Glomerular visceral epithelial cell (primary cell): Measurements from ENCODE around the gene EPHA7.

ENCODE experiments used
- DNase-seq: peaks from one replicate; pipeline ENCODE4 v3.0.0-alpha.2; 2016; ENCODE audit errors: extremely low spot score

Gene EPHA7

DNA sequence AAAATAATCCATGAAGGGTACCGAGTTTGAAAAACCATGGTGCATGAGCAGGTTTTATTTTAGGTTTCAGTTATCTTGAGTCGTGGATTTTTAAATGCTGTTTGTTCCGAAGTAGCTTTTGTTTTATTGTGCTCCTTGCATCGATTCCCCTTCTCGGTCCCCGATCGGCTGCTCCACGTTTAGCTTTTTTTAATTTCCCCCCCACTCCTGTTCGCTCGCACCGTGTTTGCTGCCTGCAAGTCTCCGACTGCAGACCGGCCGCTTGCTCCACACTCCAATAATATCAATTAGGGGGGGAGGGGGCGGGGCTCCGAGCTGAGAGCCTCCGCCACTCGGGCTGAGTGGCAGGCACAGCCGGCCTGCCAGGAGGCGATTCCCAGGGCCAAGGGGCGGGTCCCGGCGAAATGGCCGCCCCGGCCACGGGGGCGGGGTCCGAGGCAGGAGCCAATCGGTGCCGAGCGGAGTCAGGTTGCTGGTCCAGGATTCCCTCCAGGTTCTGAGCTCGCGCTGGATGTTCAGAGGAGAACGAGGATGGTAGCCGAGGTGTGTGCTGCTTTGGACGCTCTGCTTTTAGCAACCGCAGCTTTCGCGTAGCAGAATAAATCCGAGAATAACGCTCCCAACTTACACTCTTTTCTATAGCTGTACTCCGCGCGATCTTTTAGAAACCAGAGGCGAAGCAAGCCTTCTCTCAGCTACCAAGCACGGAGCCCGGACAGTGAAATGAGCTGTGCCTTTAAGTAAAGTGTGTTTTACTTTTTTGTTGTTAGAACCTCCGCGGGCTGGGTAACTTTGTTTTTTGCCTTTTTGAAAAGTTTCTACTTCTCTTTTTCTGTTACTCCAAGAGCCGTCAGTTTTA, at the start of gene EPHA7:
Gene EPHA7, minus strand, starts transcription at position 256 of the 859 bp plus-strand sequence. Its CDS starts 218 bp downstream, at position 38.
- peak; percentile 97 for DNase-seq

DNA sequence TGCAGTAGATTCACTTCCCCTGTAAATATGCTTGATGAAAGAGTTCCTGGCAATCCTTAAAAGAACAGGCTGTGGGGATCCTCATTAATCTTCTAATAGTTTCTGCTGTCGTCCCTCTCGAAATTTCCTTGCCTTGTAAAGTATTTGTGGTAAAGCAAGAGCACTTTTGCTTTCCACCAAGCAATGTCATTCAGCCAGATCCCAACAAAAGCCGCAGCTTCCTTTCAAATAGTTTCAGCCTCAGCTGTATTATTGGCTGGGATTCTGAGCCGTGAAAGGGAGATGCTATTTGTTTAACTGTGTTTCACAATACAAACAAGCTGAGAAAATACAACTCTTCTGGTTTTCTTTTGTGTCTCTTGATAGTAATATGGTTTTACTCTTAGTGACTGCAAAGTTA, 48.9 kb upstream of the EPHA7 start:
- DNase-seq = no peak

DNA sequence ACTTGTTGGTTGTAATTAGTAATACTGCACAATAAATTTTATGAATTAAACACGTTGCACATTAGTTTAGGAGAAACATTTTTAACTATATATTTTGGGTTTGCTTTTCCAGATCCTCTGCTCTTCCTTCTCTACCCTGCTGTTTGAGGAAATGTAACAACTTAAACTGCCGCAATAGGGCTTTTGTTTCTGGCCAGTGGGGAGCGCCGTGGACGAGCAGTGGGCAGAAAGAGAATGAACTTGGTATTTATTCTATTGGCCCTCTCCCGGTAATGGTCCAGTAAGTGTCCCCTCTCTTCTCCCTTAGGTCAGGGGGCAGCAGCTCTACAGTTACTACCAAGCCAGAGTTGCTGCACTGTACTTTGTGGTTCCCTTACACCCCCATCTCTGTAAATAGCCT, 35.2 kb upstream of the EPHA7 start:
- no peak for DNase-seq

DNA sequence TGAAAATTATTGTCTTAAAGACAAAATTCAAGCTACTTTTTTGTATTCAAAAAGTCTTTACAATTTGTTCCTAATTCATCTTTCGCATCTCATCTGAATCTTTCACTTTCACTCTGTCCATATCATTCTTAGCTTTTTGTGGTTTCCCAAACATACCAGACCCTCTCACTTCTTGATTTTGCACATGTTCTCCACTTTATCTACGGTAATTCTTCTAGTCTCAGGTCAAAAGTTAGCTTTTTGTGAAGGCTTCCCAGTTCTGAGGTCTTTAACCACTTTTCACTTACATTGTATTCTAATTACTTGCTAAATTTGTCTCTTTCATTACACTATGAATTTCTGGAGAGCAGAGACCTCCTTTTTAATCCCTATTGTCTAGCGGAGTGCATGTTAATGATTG, 34.6 kb upstream of the EPHA7 start:
- no peak for DNase-seq

DNA sequence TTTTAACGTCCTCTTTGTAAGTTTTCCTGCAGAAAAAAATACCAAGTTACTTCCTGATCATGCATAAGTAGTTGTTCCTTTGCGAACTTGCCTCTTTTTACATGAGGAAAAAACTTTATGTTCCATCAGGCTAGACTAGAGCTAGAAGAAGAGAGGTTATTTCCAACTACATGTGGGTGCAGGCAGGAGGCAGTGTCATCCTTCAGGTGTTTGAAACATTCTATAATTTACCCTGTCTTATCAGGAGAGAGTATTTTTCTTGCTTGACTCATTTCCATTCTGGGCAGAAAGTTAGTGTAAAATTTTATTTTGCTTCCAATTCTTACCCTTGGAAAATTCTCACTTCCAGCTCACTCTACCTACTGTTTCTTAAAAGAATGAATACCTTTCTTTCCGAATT, 28.5 kb upstream of the EPHA7 start:
- DNase-seq = no peak

DNA sequence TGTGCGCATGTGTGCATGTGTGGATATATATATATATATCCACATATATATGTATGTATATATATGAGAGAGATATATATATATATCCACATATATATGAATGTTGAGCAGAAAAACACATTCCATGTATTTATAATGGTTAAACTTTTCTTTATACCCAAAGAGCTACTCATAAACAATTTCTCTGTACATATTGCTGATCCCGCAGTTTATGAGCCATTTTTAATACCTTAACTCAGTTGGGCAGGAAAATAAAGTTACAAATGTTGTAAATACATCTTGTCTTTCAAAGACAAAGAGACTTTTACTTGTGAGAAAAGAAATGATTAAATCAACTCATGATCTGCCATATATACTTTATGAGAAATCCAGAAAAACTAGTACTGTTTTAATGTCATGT, 18.1 kb upstream of the EPHA7 start:
- DNase-seq = no peak

DNA sequence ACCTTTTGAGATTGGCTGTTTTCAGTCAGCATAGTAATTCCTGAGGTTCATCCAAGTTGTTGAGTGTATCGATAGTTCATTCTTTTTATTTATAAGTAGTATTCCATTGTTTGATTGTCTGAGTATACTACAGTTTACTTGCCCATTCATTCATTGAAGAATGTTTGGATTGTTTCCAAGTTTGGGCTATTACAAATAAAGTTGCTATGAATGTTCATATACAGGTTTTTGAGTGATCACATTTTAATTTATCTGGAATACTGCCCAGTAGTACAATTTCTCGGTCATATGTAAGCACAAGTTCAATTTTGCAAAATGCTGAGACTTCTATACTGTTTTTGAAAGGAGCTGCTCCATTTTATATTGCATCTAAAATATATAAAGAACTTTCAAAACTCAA, 14.2 kb upstream of the EPHA7 start:
- DNase-seq = no peak

DNA sequence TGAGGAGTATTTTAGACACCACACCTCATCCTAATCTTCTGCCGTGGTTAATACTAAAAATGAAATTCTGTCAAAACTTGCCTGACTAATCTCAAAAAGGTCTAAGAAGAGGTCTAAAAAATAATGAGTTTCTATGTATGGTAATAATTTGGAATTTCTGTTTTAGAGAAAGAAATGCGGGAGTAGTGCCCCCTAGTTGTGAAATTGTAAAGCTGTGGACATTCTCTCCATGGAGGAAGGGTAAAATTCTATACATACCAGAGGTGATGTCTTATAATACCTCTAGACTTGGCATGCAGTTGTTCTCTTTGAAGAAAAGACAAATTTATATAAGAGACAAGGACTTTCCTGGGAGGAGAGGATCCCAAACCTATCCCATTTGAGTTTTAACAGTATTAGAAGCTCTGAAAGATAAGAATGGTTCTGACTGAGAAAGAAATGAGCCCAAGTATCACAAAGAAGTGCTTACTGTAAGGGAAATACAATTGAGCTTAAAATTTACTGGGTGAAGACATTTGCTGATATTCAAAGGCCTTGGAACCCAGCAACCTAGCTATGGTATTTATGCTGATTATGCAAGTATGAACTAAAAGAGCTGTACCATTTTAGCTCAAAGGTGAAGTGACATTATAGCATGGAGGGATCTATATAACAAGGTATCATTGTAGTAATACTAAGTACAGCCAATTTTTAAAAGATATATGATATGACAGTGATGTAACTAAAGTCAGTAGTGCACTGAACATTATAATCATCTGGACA, 5.1 kb upstream of the EPHA7 start:
- no peak for DNase-seq

DNA sequence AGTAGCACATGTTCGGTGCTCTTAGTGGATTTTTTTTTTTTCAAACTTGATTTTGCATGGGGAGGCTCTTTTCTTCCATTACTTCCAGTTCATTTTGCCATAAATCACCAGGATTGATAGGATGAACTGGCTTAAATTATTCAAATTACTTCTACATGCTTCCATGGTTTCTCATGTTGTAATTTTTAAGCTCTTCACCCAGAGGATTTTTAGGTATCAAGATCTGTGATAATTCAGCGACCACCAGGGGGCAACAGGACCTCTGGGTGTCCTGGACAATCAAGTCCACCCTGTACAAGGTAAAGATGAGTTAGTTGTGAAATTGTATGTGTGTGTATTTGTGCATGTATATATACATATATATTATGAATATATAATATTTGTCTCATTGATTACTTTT, 4.2 kb upstream of the EPHA7 start:
- DNase-seq = peak; percentile 71

DNA sequence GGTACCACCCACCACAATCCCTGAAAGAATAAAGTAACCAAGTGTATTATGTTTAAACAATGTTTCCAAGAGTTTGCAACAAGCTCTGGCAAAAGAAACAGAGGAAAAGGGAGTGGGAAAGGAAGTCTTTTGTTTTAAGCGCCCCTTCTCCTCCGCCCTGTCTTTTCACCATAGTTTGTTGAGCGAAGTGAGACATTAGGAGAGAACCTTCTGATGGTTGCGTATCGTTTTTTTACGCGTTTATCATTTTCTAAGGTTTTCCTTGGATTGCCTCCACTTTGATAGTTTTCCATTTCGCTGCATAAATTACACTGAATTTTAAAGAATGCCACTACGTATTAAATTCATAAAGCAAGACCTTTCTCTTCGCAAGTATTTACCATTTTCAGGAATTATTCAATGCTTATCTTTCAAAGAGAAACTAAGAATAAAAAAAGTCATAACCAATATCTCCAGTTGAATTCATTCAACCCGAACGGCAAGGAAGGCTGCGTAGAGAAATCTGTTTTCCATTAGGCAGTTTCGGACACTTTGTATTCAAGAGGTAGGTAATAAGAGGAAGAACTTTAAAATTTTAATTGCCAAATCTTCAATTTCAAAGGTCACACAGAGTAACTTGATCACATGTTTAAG, 920 bp upstream of the EPHA7 start:
- DNase-seq = no peak

DNA sequence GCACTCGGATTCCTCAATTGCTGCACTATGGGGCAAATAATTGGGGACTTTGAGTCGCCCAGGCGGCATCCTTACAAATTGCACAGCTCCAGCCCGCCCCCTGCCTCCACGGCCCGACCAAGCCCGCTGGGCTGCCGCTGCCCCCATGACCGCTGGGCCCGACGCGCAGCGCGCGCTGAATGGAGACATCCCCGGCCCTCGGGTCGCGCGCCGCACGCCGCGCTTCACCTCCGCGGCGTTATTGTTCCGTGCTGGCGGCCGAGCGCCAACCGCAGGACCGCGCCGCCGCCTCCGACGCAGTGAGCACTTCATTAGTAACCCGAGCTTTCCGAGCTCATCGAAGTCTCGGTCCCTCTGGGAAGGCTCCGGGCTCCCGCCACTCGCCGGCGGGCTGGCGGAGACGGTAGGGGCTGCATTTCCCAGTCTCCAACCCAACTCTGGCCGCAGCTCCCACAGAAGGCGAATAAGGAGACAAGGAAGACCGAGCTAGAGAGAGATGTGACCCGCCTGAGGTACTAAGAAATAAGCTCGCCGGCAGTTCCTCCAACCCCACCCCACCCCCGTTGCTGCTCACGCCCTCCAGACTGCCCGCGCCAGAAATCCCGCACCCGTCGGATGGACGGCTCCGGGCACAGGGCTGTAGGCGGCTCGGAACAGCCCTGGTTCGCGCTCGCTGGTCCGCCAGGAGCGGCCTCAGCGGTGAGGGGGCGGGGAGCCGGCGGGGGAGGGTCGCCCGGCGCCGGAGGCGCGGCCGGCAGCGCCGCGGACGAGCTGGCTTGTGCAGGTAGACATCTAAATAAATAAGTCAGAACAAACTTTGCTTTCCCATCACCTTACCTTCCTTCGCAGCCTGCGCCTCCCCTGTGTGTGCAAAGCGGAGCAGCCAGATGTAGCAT, 703 bp downstream of the EPHA7 start:
- DNase-seq = peak; percentile 49

DNA sequence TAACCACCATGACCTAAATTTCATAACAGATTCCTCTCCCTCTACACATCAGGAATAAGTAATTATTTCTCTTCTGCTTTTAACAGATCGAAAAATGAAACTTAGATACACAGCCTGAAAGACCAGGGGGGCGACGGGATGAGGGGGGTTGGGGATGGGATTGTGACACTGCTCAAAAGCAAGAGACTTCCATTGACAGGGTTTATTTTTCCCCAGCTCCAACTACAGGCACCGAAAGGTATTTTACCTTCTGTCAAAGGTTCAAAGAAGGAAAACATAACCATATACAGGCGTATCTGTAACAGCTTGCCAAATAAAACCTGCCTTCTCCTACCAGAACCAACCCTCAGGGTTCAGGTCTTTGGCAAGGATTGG, 1.3 kb downstream of the EPHA7 start:
- peak; percentile 25 for DNase-seq

DNA sequence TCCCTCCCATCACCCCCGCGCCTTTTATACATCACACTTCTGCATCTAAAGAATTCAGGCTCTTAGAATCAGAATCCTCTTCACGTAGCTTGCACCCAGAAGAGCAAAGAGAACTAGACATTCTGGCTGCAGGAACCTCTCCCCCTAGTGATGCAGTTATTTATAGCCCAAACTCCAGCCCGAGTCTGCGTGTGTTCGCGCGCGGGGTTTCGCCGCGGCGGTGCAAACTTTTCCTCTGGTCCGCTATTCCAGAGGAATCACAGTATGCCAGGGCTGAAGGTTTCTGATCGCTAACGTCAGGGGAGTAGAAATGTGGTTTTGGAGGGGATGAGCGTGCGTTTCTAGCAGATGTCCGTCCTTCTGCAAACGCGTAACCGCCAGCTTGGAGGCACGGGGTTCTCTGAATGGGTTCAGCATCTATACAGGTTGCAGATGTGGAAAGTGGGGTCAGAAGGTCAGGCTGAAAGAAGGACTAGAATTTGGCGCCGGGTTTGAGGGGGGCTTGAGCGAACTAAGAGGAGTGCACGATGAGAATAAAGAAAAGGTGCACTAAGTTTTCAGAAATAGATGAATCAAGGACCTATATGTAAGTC, 1.8 kb downstream of the EPHA7 start:
- DNase-seq = peak; percentile 32

DNA sequence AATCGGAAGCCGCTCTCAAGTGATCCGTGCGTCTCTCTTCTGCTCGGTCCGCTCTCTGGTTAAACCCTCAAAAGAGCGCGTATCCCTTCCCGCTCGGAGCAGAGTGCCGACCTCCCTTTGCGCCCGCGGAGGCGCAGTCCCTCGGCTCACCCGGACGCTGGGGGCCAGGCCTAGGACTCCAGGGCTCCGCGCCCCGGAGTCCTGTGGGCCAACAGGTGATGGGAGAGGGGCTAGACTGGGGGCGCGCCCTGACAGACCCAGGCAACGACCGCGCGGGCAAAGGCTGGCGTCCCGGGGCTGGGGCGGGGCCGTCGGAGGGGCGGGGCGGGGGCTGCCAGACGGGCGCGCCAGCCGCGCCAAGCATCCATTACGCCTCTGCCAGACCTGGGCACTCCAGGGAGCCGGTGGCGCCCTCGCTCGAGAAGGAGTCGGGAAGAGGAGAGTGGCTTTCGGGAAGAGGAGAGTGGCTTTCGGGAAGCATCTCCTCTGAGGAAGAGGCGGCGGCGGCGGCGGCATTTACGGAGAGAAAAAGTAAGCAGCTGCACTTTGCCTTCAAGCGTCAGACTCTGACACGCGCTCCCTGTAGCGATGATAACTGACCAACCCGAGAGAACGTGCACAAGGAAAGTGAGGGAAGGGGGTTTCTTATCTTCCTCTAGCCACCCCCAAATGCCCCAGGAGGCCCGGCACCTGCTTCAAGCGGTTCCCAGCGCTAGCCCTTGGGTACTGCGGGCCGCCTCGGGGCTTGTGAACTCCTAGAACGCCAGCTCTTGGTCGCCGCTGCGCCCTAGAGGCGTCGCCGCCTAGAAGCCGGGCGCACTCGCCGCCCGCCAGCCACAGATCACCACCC, 2.6 kb downstream of the EPHA7 start:
- DNase-seq = peak; percentile 49

DNA sequence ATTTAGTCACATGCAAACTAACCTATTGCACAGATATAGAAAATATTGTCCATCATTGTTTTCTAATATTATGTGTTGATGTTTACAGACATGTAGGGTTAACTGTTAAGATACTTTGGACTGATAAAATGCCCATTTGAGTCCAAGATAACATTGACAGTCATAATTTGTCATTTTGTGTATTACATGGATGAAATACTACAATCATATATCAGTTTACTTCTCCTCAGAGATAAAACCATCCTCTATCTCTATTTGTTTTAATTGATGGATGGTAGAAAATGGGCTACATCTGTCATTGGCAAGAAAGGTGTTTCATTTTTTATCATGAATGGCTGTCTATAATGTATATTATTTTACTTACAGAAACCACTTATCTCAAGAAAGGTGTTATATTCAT, 6.2 kb downstream of the EPHA7 start:
- DNase-seq = no peak

DNA sequence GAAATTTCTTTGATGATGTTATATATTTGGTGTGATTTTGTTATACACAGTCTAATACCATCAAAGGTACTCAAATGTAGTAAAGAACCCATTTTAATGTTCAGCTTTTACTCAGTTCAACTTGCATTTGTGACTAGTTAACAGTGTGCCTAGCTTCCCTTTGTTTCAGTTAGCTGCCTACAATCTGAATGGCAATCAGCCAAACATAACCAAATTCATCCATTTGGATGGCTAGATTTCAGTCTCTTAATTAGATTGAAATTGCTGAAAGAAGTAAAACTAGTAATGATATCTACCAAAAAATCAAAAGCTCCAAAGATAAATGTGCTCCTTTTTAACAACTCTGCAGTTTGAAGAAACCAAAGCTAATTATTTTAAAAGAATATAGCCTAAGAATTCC, 6.9 kb downstream of the EPHA7 start:
- DNase-seq = no peak

DNA sequence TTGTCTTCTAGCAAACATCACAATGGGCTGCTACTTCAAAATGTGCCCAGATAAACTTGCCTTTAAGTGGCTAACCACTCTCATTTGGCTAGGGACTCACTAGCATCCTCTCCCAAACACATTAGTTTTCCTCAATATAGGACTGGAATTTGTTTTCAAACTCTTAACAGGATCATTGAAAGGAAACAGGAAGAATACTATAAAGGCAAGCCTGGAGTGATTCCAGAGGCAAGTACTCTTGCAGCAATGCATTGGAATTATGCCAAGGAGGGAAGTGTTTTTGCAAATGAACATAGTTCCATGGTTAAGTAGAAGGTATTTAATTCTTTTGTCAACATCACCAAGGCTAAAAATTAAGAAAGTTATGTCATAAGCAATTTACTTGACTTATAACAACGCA, 12.2 kb downstream of the EPHA7 start:
- DNase-seq = no peak

DNA sequence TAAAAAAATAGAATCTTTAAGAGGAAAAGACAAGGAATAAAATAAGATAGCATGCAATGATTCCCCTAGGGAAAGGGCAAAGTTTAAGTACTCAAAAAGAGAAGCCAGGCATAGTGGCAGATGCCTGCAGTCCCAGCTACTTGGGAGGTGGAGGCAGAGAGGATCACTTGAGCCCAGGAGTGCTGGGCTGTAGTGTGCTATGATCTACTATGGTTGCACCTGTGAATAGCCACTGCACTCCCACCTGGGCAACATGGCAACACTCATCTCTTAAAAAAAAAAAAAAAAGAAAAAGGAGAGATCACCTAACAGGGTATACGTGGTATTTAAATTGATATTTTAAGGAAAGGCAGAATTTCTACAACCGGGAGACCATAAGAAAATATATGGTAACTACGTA, 16.0 kb downstream of the EPHA7 start:
- no peak for DNase-seq

DNA sequence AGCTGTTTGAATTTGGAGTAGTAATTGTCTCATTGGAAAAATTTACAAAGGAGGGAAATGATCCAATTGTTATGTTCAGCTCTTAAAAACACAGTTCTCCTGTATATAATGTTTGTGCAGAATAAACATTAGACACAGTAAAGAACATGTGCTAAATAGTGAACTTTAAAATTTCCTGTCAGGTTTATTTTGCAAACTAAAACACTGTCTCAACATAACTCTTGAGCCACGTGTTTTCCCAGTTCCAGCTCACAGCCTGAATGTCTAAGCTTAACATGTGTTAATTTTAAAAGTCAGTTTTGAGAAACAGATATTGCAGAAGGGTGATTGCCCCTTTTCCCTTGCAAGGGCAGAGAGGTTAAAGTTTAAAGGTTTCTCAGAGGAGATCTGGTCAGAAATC, 20.6 kb downstream of the EPHA7 start:
- DNase-seq = no peak

DNA sequence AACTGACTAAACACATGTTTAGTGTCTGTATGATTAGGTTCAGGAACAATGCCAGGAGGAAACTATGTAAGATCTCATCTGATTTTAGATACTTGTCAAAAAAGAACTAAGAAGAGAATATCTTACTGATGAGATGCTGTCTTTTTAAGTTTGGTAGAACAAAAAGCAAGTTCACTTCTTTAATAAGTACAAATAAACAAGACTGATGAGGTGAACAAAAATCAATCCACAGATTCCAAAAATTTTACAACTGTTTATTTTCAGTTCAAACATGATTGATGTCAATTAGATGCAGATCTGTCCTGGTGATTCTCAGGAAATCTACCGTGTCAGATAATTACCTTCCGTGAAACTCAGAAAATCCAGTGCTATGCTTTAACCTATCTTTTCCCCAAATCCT, 24.9 kb downstream of the EPHA7 start:
- DNase-seq = no peak
